Nephron (organoid): ENCODE results near the gene KDF1.

Experiments
- H3K27ac Mint-ChIP-seq, 3 experiments: 2 replicates each; pipeline ENCODE4 v1.8.0; 2020; ENCODE audit warnings: mixed read lengths in 3 of 3, mild to moderate bottlenecking in 2 of 3, moderate library complexity in 1 of 3
- H3K27me3 Mint-ChIP-seq: 2 replicates; pipeline ENCODE4 v1.8.0; 2021; ENCODE audit warnings: low read depth, mild to moderate bottlenecking, moderate library complexity, mixed read lengths
- H3K36me3 Mint-ChIP-seq: 2 replicates; pipeline ENCODE4 v1.8.0; 2020; ENCODE audit warnings: low read depth, mixed read lengths
- H3K4me1 Mint-ChIP-seq: 2 replicates; pipeline ENCODE4 v1.8.0; 2020; ENCODE audit warnings: mixed read lengths
- H3K4me3 Mint-ChIP-seq, 3 experiments: 2 replicates each; pipeline ENCODE4 v1.8.0; 2020; ENCODE audit warnings: mild to moderate bottlenecking in 3 of 3, mixed read lengths in 3 of 3, moderate library complexity in 2 of 3
- H3K9me3 Mint-ChIP-seq: 2 replicates; pipeline ENCODE4 v1.8.0; 2020; ENCODE audit warnings: mixed read lengths
- TF ChIP-seq, protein P1 (sequence below), 3 experiments: fragments of 200-600 bp; sonication (generic); IDR thresholded peaks; one replicate each; pipeline ENCODE4 v1.5.0; 2021; ENCODE audit warnings: antibody characterized with exemption in 3 of 3; ENCODE audit not compliant: unreplicated experiment in 3 of 3

Gene KDF1, protein sequence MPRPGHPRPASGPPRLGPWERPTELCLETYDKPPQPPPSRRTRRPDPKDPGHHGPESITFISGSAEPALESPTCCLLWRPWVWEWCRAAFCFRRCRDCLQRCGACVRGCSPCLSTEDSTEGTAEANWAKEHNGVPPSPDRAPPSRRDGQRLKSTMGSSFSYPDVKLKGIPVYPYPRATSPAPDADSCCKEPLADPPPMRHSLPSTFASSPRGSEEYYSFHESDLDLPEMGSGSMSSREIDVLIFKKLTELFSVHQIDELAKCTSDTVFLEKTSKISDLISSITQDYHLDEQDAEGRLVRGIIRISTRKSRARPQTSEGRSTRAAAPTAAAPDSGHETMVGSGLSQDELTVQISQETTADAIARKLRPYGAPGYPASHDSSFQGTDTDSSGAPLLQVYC

GRCh38 chr1:26959722-26960624 is at the start of gene KDF1:
TSS of gene KDF1 (minus strand) at chr1:26960468. CDS start at chr1:26952380, 8,088 bp downstream.
- Mint-ChIP-seq H3K27ac (peak within 1 kb of the TSS in 1 of 3 experiments; percentile 12), H3K9me3 (no peaks in the 10 kb centered on the region), H3K27me3 (peaks cover 91% of the 10 kb centered on the region), H3K36me3 (no peaks in the 10 kb centered on the region), H3K4me1 (peaks cover 6% of the 10 kb centered on the region), H3K4me3 (peak within 1 kb of the TSS; percentile 75 to 85 (median 76))
- TF ChIP-seq, protein P1, sequence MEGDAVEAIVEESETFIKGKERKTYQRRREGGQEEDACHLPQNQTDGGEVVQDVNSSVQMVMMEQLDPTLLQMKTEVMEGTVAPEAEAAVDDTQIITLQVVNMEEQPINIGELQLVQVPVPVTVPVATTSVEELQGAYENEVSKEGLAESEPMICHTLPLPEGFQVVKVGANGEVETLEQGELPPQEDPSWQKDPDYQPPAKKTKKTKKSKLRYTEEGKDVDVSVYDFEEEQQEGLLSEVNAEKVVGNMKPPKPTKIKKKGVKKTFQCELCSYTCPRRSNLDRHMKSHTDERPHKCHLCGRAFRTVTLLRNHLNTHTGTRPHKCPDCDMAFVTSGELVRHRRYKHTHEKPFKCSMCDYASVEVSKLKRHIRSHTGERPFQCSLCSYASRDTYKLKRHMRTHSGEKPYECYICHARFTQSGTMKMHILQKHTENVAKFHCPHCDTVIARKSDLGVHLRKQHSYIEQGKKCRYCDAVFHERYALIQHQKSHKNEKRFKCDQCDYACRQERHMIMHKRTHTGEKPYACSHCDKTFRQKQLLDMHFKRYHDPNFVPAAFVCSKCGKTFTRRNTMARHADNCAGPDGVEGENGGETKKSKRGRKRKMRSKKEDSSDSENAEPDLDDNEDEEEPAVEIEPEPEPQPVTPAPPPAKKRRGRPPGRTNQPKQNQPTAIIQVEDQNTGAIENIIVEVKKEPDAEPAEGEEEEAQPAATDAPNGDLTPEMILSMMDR (IDR thresholded peaks at IDR 0.05; ENCODE audit: unreplicated experiment in 3 of 3), result no peak

DNA sequence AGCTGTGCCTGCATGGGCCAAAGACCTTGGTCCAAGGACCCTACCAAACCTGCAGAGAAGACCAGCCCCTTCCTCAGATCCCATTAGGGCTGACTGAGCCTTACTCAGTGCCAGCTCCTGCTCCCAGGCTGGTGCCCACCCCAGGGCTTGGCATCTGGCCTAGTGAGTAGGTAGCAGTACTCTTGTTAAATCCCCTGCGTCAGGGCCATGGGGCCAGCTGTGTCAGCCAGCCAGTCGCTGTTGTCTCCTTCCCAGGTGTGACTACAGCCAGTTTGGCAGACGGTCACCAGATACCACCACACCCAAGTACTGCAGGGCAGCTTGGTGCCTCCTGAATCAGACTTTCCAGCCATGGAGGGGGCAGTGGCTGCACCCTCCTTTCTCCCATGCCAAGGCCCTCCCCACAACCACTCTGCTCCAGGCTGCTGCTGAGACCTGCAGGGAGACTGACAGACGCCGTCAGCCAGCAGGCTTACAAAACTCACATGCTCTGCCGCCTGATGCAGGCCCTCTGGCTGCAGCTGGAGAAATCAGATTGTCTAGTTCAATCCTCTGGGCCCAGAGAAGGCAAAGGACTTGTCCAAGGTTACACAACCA is 49.4 kb upstream of the KDF1 start:
- TF ChIP-seq, protein P1 (IDR thresholded peaks at IDR 0.05; ENCODE audit: unreplicated experiment in 3 of 3), result no peak

GRCh38 chr1:27007909-27008582 is 47.8 kb upstream of the KDF1 start:
- H3K27ac Mint-ChIP-seq, result peak overlapping the region; percentile 39 to 62 (median 60)
- H3K9me3 Mint-ChIP-seq, result no peaks in the 10 kb centered on the region
- H3K36me3 Mint-ChIP-seq, result no peaks in the 10 kb centered on the region
- peaks cover 32% of the 10 kb centered on the region for H3K4me1 Mint-ChIP-seq
- TF ChIP-seq, protein P1 (IDR thresholded peaks at IDR 0.05; ENCODE audit: unreplicated experiment in 3 of 3), result no peak
- H3K27me3 Mint-ChIP-seq, result peaks cover 24% of the 10 kb centered on the region
- peak overlapping the region in 1 of 3 experiments; percentile 31 for H3K4me3 Mint-ChIP-seq

More for the DNA sequence above, 49.4 kb upstream of the KDF1 start:
- peak overlapping the region in 1 of 3 experiments; percentile 28 for H3K27ac Mint-ChIP-seq
- H3K4me1 Mint-ChIP-seq, result peaks cover 20% of the 10 kb centered on the region
- H3K4me3 Mint-ChIP-seq, result no peak overlapping the region
- no peaks in the 10 kb centered on the region for H3K36me3 Mint-ChIP-seq
- H3K27me3 Mint-ChIP-seq, result peaks cover 24% of the 10 kb centered on the region
- H3K9me3 Mint-ChIP-seq, result no peaks in the 10 kb centered on the region

DNA sequence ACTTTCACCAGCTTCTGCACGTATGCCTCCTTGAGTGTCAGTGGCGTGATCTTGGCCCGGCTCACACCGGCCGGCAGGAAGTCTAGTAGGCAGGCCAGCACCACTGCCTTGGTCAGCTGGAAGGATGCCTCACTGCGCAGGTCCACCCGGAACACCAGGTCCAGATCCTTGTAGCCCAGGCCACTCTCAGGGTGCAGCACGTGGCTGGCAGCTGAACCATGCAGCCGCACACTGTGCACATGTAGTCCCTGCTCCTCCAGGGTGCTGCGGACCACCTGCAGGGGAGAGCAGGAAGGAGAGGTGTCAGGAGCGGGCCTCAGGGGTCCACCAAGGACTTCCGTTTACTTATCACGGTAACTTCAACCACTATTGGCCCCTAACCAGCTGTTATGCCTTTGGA is 46.4 kb upstream of the KDF1 start:
- H3K4me1 Mint-ChIP-seq, result peaks cover 32% of the 10 kb centered on the region
- H3K36me3 Mint-ChIP-seq, result no peaks in the 10 kb centered on the region
- peaks cover 14% of the 10 kb centered on the region for H3K27me3 Mint-ChIP-seq
- peak overlapping the region in 1 of 3 experiments; percentile 29 for H3K27ac Mint-ChIP-seq
- no peaks in the 10 kb centered on the region for H3K9me3 Mint-ChIP-seq
- H3K4me3 Mint-ChIP-seq, result no peak overlapping the region
- TF ChIP-seq, protein P1 (IDR thresholded peaks at IDR 0.05; ENCODE audit: unreplicated experiment in 3 of 3), result no peak

- Mint-ChIP-seq H3K27me3 (peaks cover 6% of the 10 kb centered on the region), H3K4me3 (no peak overlapping the region), H3K9me3 (no peaks in the 10 kb centered on the region), H3K36me3 (no peaks in the 10 kb centered on the region), H3K27ac (peak overlapping the region in 1 of 3 experiments; percentile 19), H3K4me1 (peaks cover 29% of the 10 kb centered on the region)
- TF ChIP-seq, protein P1 (IDR thresholded peaks at IDR 0.05; ENCODE audit: unreplicated experiment in 3 of 3), result no peak
These were observed 45.6 kb upstream of the KDF1 start for GRCh38 chr1:27005648-27006496.
